Stimulated activated CD8-positive, alpha-beta memory T cell treated with anti-CD3 and anti-CD28 coated beads, Interleukin-7, amount 100 ng/mL, for 4 hours (primary cell): ENCODE results near the gene TOMM40L.

Experiments
- DNase-seq, 2 donors: peaks; one replicate each; pipeline ENCODE4 v3.0.0-alpha.2; 2020; ENCODE audit warnings: low read depth in 2 of 2

TOMM40L gene

GRCh38 chr1:161197560-161198193 lies 28.2 kb upstream of the TOMM40L start:
- DNase-seq, result no peak

DNA sequence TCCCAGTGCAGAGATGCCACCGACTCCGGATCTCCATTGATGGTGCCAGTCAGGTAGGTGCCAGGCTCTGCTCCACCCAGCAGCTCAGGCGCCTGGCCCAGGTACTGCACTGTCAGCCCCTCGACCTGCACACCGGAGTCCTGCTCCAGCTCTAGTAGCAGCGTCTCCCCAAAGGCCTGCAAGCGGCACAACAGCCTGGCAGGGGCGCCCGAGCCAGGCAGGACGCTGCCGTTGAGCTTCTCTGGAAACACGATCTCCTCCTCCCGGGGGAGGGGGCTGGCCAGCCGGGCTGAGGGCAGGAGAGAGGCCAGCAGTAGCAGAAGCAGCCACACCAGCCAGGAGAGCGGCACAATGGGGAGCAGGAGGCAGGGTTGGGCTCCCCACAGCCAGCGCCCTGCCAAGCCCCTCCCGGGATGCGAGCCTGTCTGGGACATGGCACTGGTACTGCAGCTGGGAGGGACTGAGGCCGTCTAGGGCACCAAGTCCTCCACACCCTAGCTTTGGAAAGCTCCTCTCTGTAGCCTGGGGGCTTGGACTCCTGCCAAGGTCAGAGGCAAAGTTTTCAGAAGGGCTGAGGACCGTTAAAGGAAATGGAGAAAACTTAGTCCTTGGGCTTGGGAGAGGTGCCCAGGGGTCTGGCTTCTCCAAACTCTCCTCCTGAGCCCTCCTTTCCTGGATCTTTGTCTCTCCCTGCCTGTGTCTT lies 27.5 kb upstream of the TOMM40L start:
- no peak for DNase-seq

GRCh38 chr1:161198897-161199431 lies 26.9 kb upstream of the TOMM40L start, which contains the start of gene ADAMTS4:
ADAMTS4 (minus strand) TSS chr1:161199054; CDS start chr1:161198627, 427 bp downstream.
- no peak for DNase-seq

DNA sequence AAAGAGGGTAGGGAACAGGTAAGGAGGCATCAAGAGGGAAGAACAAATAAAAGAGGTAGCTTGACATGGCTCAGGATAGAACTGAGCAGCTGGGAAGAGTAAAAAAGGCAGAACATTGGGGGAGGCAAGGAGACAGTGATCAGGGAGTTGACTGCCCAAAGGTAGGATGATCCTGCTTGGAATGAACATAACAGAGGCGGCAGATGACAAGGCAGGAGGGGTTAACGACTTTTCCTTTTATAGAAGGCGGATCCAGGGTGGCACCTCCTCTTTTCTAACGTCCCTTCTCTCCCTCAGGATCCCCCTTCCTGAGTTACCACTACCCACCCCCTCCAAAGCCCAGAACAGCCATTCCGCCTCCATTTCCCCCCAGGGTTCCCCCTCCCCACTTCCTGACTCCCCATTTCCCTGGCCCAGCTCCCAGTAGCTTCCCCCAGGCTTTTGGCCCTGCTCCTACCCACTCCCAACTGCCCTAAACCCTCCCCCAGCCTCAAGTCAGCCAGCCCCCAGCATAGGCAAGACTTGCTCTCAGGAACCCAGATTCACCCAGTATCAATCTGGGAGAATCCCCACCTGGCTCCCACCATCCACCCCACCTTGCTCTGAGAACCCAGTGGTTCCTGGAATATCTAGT lies 26.2 kb upstream of the TOMM40L start:
- DNase-seq, result no peak

- no peak for DNase-seq
Measured at GRCh38 chr1:161200421-161200991, 25.4 kb upstream of the TOMM40L start.

DNA sequence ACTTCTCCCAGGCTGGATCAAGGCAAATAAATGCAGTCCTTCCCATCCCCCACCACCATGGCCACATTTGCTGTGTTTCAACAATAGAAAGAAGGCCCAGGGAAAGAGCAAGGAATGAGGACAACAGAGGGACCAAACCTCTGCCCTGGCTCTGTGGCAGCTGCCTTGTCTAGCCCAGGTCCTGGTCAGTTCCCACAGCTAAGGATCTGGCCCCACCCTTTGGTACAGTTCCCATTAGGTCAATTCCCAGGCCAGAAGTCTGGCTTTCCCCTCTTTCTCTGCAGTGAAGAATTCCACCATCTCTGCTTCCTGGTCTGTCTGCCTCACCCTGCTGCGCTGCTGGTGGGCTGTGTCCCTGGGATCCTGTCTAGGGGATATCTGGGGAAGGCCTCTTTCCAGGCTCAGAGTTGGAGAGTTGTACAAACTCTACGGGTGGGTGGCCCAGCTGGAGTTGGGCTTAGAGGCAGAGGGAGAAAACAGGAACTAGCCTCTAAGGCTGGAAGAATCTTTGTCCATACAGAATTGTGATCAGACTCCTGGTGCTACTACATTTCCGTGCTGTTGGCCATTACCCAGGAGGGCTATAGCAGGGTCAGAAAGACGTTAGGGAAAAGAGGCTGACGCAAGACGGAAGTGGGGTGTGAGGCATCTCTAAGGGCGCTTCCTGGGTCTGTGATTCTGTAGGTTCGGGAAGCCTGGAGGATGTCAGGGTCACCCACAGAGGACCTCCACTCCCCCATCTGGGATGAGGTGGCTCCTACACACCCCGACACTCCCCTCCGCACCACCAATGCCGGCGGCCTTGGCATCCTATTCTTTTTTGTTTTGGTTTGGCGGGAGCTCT lies 24.6 kb upstream of the TOMM40L start:
- DNase-seq, result no peak

DNA sequence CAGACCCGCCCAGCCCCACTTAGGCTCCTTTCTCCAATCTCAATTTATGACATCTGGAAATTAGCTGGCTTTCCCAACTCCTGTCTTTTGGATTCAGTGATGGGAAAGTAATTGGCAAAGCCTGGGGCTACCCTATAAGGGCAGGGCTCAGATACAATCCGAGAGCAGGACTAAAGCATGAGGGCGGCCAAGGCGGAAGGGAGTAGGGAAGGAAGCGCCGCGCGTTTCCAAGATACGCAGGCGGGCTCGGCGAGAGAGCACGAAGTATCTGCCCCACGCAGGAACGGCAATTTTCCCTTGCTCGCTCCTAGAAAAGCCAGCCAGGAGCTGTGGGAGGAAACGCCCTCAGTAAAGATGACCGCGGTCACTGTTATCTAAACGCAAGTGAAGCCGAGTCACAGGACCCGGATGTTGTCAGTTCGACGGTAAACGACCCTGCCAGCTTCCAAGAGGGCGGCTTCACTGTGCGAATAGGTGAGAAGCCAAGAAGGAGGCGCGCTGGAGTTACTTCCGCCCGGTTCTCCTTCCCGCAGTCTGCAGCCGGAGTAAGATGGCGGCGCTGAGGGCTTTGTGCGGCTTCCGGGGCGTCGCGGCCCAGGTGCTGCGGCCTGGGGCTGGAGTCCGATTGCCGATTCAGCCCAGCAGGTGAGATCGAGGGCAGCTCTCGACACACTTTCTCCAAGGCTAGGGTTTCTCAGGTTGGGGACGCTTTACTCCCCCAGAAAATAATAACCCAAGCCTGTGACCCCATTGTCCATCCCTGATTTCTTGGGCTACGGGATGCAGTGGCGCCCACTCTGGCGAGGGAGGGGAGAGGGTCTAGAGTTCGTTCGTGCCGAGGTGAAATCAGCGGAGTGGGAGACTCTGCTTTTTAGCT lies 23.8 kb upstream of the TOMM40L start, which contains the start of gene NDUFS2:
Gene NDUFS2, plus strand, starts transcription at position 532 of the 877 bp plus-strand sequence. Its CDS starts 19 bp downstream, at position 551.
- peak; percentile 94 to 96 for DNase-seq

DNA sequence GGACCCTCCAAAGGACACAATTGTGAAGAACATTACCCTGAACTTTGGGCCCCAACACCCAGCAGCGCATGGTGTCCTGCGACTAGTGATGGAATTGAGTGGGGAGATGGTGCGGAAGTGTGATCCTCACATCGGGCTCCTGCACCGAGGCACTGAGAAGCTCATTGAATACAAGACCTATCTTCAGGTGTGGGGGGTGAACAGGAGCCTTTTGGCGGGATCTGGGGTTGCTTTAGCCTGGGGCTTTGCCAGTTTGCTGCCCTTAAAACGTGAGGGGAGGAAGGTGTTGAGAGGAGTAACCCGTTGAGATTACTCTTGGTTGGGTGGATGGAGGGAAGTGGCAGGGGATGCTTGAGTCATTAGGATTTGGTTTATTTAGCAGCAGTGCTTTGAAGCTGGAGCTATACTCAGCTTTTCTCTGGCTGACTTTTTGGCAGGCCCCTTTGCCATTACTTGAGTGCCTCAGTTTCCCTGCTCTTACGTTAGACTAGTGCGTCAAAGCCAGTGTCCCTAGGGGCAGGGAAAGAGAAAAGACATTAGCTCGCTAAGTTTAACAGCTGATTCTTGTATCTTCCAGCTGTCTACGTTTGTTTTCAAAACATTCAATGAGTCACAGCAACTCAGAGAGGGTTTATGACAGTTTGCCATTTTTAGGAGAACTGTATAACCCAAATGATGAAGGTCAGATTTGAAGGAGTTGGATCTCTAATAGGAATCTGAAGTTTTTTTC lies 19.3 kb upstream of the TOMM40L start:
- DNase-seq, result no peak

DNA sequence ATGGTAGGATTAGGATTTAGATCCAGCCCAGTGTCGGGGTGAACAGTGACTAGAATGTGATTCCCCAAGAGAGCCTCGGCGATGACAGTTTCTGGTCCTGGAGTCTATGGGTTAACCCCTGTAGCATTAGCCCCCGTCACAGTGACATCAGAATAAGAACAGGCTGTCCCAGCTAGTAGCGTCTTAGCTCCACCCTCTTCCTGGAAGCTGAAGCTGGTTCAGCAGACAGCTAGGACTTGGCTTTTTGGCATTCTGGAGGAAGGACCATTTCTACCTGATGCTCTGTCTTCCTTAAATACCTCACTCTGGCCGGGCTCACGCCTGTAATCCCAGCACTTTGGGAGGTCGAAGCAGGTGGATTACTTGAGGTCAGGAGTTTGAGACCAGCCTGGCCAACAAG lies 18.7 kb upstream of the TOMM40L start:
- no peak for DNase-seq

- DNase-seq, result peak; percentile 49 to 54
Measured at GRCh38 chr1:161209790-161210409, 16.0 kb upstream of the TOMM40L start.

GRCh38 chr1:161214369-161214768 lies 11.5 kb upstream of the TOMM40L start:
- DNase-seq, result no peak

DNA sequence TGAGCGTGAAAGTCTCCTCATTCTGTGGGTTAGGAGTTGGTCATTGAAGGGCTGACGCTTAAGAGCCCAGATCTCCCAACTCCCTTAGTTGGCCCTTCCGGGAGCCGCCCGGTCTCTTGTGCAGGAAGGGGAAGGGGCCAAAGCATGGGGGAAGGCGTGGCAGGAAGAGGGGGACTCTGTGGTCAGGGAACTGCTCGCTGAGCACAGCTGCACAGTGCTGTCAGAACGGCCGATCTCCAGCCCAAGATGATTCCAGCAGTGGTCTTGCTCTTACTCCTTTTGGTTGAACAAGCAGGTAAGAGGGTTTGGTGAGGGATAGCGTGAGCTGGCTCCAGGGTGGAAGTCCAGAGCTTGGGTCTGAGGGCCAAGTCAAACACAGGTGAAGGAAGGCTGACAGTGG lies 10.8 kb upstream of the TOMM40L start, which contains the start of gene FCER1G:
Gene FCER1G, plus strand, starts transcription at position 220 of the 400 bp plus-strand sequence. Its CDS starts 27 bp downstream, at position 247.
- DNase-seq, result no peak

- no peak for DNase-seq
Measured at GRCh38 chr1:161216945-161217712, 8.7 kb upstream of the TOMM40L start.

DNA sequence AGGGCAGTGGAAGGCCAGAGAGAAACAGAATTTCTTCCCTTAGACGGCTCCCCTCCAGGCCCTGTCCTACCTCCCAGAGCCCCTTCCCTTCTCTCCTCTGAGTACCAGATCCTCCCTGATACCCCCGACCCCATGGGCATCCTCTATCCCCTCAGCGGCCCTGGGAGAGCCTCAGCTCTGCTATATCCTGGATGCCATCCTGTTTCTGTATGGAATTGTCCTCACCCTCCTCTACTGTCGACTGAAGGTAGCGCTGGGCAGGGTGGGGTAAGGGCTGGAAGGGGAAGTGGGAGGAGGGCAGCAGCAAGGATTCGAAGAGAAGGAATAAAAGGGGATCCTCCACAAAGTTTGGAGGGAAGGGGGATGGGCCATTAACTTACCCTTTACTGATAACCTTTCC lies 8.0 kb upstream of the TOMM40L start:
- no peak for DNase-seq

DNA sequence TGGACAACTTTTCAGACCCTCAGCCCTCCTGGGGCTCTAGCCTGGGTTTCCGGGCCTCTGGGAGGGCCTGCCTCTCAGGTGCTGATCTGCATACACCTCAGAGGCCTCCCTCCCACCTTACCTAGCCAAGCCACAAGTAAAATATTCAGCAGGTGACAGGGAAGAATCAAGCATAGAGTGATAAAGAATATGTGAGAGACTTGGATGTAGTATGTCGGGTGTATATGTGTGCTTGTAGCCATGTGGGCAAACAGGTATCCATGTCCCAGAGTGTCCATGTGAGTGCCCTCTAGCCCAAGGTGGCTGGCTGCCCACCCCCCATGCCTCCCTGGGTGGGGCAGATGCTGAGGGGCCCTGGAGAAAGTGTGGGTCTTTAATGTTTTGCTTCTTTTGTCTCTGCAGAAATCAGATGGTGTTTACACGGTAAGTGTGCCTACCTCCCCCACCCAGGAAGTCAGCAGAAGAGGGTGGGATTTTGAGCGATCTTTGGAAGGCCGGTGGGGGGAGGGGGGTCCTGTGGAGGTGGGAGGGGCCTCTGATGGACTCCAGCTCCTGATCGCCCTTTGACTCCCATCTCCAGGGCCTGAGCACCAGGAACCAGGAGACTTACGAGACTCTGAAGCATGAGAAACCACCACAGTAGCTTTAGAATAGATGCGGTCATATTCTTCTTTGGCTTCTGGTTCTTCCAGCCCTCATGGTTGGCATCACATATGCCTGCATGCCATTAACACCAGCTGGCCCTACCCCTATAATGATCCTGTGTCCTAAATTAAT lies 7.4 kb upstream of the TOMM40L start:
- no peak for DNase-seq

DNA sequence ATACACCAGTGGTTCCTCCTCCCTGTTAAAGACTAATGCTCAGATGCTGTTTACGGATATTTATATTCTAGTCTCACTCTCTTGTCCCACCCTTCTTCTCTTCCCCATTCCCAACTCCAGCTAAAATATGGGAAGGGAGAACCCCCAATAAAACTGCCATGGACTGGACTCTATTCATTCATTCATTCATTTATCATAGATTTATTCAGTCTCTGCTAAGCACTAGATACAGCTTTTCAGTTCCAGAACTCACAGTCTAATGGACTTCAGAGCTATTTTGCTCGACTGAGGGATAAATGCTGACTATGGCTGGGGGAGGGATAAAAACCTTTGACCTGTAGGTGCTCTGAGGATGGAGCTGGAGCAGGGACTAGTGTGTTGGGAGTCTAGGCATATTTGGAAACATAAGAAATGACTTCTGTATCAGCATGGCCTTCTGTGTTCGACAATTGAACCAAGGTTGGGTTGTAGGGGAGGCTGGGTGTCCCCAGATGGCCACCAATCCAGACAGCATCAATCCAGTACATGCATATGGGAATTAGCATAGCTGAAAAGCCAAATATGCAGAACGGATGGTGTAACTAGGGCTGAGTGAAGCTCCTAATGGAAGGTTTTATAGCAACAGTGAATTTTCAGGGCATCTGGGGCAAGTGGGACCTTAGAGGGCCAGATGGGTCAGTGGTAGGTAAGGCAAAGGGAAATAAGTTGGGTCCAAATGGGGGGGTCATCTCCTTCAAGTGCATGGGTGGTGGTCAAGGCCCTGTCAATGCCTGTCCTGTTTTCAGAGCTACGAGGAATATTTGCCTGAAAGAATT lies 6.6 kb upstream of the TOMM40L start:
- DNase-seq, result no peak

DNA sequence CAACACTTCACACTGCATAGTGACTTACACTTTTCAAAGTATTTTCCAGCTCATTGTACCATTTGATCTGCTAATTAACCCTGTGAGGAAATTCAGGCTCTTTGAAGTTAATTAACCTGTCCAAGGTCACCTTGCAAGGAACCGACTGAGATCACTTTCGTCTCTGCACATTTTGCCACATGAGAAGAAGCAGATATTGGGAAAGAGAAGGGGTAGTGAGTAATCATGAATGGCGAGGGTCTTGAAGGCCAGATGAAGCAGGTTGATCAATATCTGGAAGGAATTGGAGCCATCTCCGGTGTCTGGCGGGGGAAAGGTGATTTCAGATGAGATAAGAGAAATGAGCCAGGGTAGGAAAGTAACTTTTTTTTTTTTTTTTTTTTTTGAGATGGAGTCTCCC lies 5.9 kb upstream of the TOMM40L start:
- DNase-seq, result no peak
